Omental fat pad (tissue), 4 donors: ENCODE data around the gene TBL3. TPM values are rescaled to one million over a fixed set of nuclear protein-coding genes. Genes with fewer than 3 reads are reported as not detected.

Experiments used
- ATAC-seq: fragments of 150-250 bp; one replicate; pipeline ENCODE4 v1.9.1; 2016; ENCODE audit warnings: mild to moderate bottlenecking, moderate library complexity; ENCODE audit not compliant: low FRiP score
- DNase-seq: peaks from one replicate; pipeline ENCODE4 v3.0.0-alpha.2; 2019; ENCODE audit warnings: low spot score
- CTCF ChIP-seq, 3 donors: fragments of 450-650 bp; IDR thresholded peaks; one replicate each; pipeline ENCODE4 v1.5.1; 2016 to 2017; ENCODE audit warnings: antibody characterized with exemption in 3 of 3, mild to moderate bottlenecking in 3 of 3, moderate library complexity in 2 of 3
- total RNA-seq, 4 donors: library from RNA; depleted of rRNA; stranded (reverse); fragments of >200 nt; gene quantifications; one replicate each; pipeline ENCODE4 v1.1.0, GENCODE V29; 2016

Gene TBL3
- total RNA-seq, 4 donors from 2014 or later, result 32.2 to 44.3 (median 34.3) TPM

GRCh38 chr16:1976951-1977874 is 5.4 kb downstream of the TBL3 start:
- TF ChIP-seq CTCF (IDR thresholded peaks at IDR 0.05), result no peak
- DNase-seq (no peak), ATAC-seq (no peak)

DNA sequence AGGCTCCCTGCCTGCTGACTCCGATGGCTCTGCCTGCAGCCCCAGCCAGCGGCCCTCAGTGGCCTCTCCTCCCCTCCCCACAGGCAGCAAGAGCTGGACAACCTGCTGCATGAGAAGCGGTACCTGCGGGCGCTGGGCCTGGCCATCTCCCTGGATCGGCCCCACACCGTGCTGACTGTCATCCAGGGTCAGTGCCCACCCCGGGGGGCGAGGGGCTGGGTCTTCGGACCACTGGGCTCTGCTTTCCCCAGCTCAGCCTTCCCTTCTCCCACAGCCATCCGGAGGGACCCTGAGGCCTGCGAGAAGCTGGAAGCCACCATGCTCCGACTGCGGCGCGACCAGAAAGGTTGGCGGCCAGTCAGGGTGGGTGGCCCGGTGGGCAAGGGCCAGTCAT is 6.0 kb downstream of the TBL3 start:
- no peak for DNase-seq

GRCh38 chr16:1978476-1979120 is 6.7 kb downstream of the TBL3 start:
- no peak for ATAC-seq
- no peak for TF ChIP-seq CTCF (IDR thresholded peaks at IDR 0.05)
- DNase-seq, result no peak

More for the DNA sequence above, 6.0 kb downstream of the TBL3 start:
- no peak for TF ChIP-seq CTCF (IDR thresholded peaks at IDR 0.05)
- ATAC-seq, result no peak

DNA sequence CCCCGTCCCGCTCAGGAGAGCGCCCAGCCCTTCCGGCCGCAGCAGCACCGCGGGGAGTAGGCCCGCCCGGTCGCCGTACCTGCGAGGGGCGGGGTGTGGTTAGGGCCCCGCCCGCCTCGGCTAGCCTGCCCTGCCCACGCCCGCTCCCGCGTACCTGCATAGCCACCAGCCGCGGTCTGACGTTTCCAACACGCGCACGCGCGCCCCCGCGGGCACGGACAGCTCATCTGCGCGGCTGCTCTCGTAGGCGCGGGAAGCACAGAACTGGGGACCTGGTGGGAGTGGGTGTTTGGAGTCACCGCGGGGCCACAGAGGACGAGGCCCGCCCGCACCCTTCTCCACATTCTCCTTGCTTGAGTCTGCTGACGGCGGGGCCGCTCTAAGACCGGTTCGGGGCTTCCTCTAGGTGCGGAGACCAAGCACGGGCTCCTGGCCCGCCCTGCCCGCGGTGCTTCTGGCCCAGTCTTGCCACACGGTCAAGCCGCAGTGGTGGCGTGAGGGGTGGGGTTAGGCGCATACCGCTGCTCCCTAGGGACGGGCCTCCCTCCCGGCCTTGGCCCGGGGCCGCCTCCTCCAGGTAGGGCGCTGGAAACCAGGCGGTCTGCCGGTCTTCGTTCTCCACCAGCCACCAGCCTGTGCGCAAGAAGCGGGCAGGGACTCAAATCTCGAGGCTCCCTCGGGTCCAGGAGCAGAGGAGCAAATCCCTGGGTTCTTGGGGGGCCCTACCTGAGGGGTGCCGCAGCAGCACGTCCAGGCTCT is 7.6 kb downstream of the TBL3 start:
- DNase-seq (no peak), ATAC-seq (no peak)
- TF ChIP-seq CTCF (IDR thresholded peaks at IDR 0.05), result no peak

GRCh38 chr16:1980030-1980769 is 8.3 kb downstream of the TBL3 start:
- ATAC-seq, result no peak
- DNase-seq, result no peak

More at GRCh38 chr16:1980030-1980769, 8.3 kb downstream of the TBL3 start:
- TF ChIP-seq CTCF (IDR thresholded peaks at IDR 0.05), result no peak
